GM06990 (cell line): ENCODE results near the gene IL7R.

Experiments used
- DNase-seq: peaks from one replicate; pipeline ENCODE4 v3.0.0-alpha.2; 2011; ENCODE audit not compliant: insufficient read length; ENCODE audit errors: extremely low read depth
- H3K27me3 ChIP-seq: replicated peaks from 2 replicates; pipeline ENCODE4 v1.6.0; 2011; ENCODE audit warnings: low read length; ENCODE audit not compliant: control insufficient read depth, insufficient read depth
- H3K36me3 ChIP-seq: 2 replicates; pipeline ENCODE4 v1.5.1; 2011; ENCODE audit warnings: low read length; ENCODE audit not compliant: control insufficient read depth, insufficient read depth
- H3K4me3 ChIP-seq: replicated peaks from 2 replicates; pipeline ENCODE4 v1.5.1; 2011; ENCODE audit warnings: low read depth, mild to moderate bottlenecking, control low read depth, low read length
- CTCF ChIP-seq: IDR thresholded peaks from 2 replicates; pipeline ENCODE4 v1.5.1; 2011; ENCODE audit warnings: low read length, control low read depth, mild to moderate bottlenecking, inconsistent platforms; ENCODE audit not compliant: insufficient read depth, poor library complexity, severe bottlenecking

The IL7R gene

GRCh38 chr5:35904443-35905132 lies 47.9 kb downstream of the IL7R start:
- no peak for TF ChIP-seq CTCF
- DNase-seq, result peak; percentile 80
- Histone ChIP-seq H3K4me3 (no peak overlapping the region), H3K27me3 (no peaks in the 10 kb centered on the region), H3K36me3 (no peaks in the 10 kb centered on the region)

GRCh38 chr5:35908228-35908627 lies 51.5 kb downstream of the IL7R start:
- Histone ChIP-seq H3K4me3 (no peak overlapping the region), H3K27me3 (no peaks in the 10 kb centered on the region), H3K36me3 (no peaks in the 10 kb centered on the region)
- no peak for TF ChIP-seq CTCF
- DNase-seq, result no peak

GRCh38 chr5:35908814-35909213 lies 52.1 kb downstream of the IL7R start:
- H3K36me3 ChIP-seq, result no peaks in the 10 kb centered on the region
- H3K4me3 ChIP-seq, result no peak overlapping the region
- H3K27me3 ChIP-seq, result no peaks in the 10 kb centered on the region
- DNase-seq, result no peak
- TF ChIP-seq CTCF, result no peak

GRCh38 chr5:35919191-35919590 lies 62.5 kb downstream of the IL7R start:
- TF ChIP-seq CTCF, result no peak
- DNase-seq, result no peak
- H3K36me3 ChIP-seq, result no peaks in the 10 kb centered on the region
- H3K27me3 ChIP-seq, result no peaks in the 10 kb centered on the region
- no peak overlapping the region for H3K4me3 ChIP-seq

- DNase-seq, result no peak
- Histone ChIP-seq H3K27me3 (no peaks in the 10 kb centered on the region), H3K36me3 (no peaks in the 10 kb centered on the region), H3K4me3 (no peak overlapping the region)
- TF ChIP-seq CTCF, result no peak
These were observed 64.2 kb downstream of the IL7R start for GRCh38 chr5:35920890-35921289.

GRCh38 chr5:35921930-35922329 lies 65.2 kb downstream of the IL7R start:
- no peak for TF ChIP-seq CTCF
- no peaks in the 10 kb centered on the region for H3K27me3 ChIP-seq
- H3K36me3 ChIP-seq, result no peaks in the 10 kb centered on the region
- H3K4me3 ChIP-seq, result no peak overlapping the region
- no peak for DNase-seq
